ENCODE results near the gene RALGDS.
"Not testable (repeated sequence)": the region's sequence is repeated elsewhere in the genome, so short reads cannot be mapped to it uniquely, and the experiment has no call there.

Gene RALGDS

GRCh38 chr9:133099726-133100505 lies 21.1 kb downstream of the RALGDS start:
- Mint-ChIP-seq H3K9me3 (peaks cover 44% of the 10 kb centered on the region), H3K4me1 (no peaks in the 10 kb centered on the region), H3K27ac (no peak overlapping the region), H3K36me3 (ENCODE audit: low read depth) (peaks cover 70% of the 10 kb centered on the region), H3K4me3 (no peak overlapping the region), H3K27me3 (ENCODE audit: low read depth, poor library complexity) (peaks cover 6% of the 10 kb centered on the region)
- no peak for DNase-seq
- no peak for TF ChIP-seq CTCF (IDR thresholded peaks at IDR 0.05)

- peaks cover 53% of the 10 kb centered on the region for H3K9me3 Mint-ChIP-seq
- H3K4me1 Mint-ChIP-seq: no peaks in the 10 kb centered on the region
- H3K4me3 Mint-ChIP-seq: no peak overlapping the region
- H3K36me3 Mint-ChIP-seq (ENCODE audit: low read depth): peaks cover 76% of the 10 kb centered on the region
- DNase-seq: no peak
- no peak for TF ChIP-seq CTCF (IDR thresholded peaks at IDR 0.05)
- H3K27me3 Mint-ChIP-seq (ENCODE audit: low read depth, poor library complexity): peaks cover 6% of the 10 kb centered on the region
- no peak overlapping the region for H3K27ac Mint-ChIP-seq
Observed at GRCh38 chr9:133098871-133099270, 22.2 kb downstream of the RALGDS start.

- Mint-ChIP-seq H3K4me1 (no peaks in the 10 kb centered on the region), H3K9me3 (peaks cover 58% of the 10 kb centered on the region), H3K4me3 (no peak overlapping the region), H3K27ac (no peak overlapping the region), H3K36me3 (ENCODE audit: low read depth) (peaks cover 81% of the 10 kb centered on the region), H3K27me3 (ENCODE audit: low read depth, poor library complexity) (peaks cover 6% of the 10 kb centered on the region)
- TF ChIP-seq CTCF (IDR thresholded peaks at IDR 0.05): no peak
- DNase-seq: no peak
Observed at GRCh38 chr9:133098104-133098754, 22.8 kb downstream of the RALGDS start.

- Mint-ChIP-seq H3K27me3 (ENCODE audit: low read depth, poor library complexity) (peaks cover 14% of the 10 kb centered on the region), H3K4me3 (no peak overlapping the region), H3K9me3 (peaks cover 66% of the 10 kb centered on the region), H3K27ac (no peak overlapping the region), H3K4me1 (no peaks in the 10 kb centered on the region), H3K36me3 (ENCODE audit: low read depth) (peaks cover 69% of the 10 kb centered on the region)
- TF ChIP-seq CTCF (IDR thresholded peaks at IDR 0.05): no peak
- DNase-seq: no peak
Observed at GRCh38 chr9:133094842-133095393, 26.1 kb downstream of the RALGDS start.

GRCh38 chr9:133094351-133094750 lies 26.7 kb downstream of the RALGDS start:
- Mint-ChIP-seq H3K36me3 (ENCODE audit: low read depth) (peaks cover 64% of the 10 kb centered on the region), H3K9me3 (peaks cover 65% of the 10 kb centered on the region), H3K27me3 (ENCODE audit: low read depth, poor library complexity) (peaks cover 14% of the 10 kb centered on the region)
- H3K4me1 Mint-ChIP-seq, H3K4me3 Mint-ChIP-seq, DNase-seq, H3K27ac Mint-ChIP-seq: not testable (repeated sequence)

GRCh38 chr9:133090752-133091385 lies 30.2 kb downstream of the RALGDS start:
- peaks cover 4% of the 10 kb centered on the region for H3K4me1 Mint-ChIP-seq
- peaks cover 32% of the 10 kb centered on the region for H3K9me3 Mint-ChIP-seq
- no peak overlapping the region for H3K27ac Mint-ChIP-seq
- DNase-seq: no peak
- H3K4me3 Mint-ChIP-seq: no peak overlapping the region
- no peak for TF ChIP-seq CTCF (IDR thresholded peaks at IDR 0.05)
- peaks cover 8% of the 10 kb centered on the region for H3K27me3 Mint-ChIP-seq (ENCODE audit: low read depth, poor library complexity)
- H3K36me3 Mint-ChIP-seq (ENCODE audit: low read depth): peaks cover 29% of the 10 kb centered on the region

All from nephron progenitor cell (in vitro differentiated cells).